Thymus (tissue), 11 donors: Measurements from ENCODE around the gene GGA1. TPM values are rescaled to one million over a fixed set of nuclear protein-coding genes. Genes with fewer than 3 reads are reported as not detected.

Source experiments
- DNase-seq, 9 donors: peaks; one replicate each; pipeline ENCODE4 v3.0.0-alpha.2; 2013; ENCODE audit warnings: low spot score in 9 of 9, low read depth in 6 of 9, missing footprints in 1 of 9
- H3K27ac ChIP-seq, 2 donors: one replicate each; pipeline ENCODE4 v1.5.1; 2013; ENCODE audit warnings: control low read depth in 1 of 2, low read depth in 1 of 2, low read length in 1 of 2, mild to moderate bottlenecking in 1 of 2, moderate library complexity in 1 of 2
- H3K27me3 ChIP-seq, 2 donors: one replicate each; pipeline ENCODE4 v1.5.1; 2013; ENCODE audit warnings: low read length in 1 of 2; ENCODE audit not compliant: control insufficient read depth in 2 of 2, insufficient read depth in 1 of 2
- H3K36me3 ChIP-seq, 2 donors: one replicate each; pipeline ENCODE4 v1.5.1; 2013; ENCODE audit warnings: low read length in 1 of 2, mild to moderate bottlenecking in 1 of 2, moderate library complexity in 1 of 2; ENCODE audit not compliant: control insufficient read depth in 2 of 2, insufficient read depth in 2 of 2
- H3K4me1 ChIP-seq, 2 donors: one replicate each; pipeline ENCODE4 v1.5.1; 2013; ENCODE audit warnings: low read length in 2 of 2; ENCODE audit not compliant: control insufficient read depth in 2 of 2, insufficient read depth in 2 of 2
- H3K4me3 ChIP-seq, 2 donors: one replicate each; pipeline ENCODE4 v1.5.1; 2013; ENCODE audit warnings: low read length in 2 of 2, control low read depth in 1 of 2, mild to moderate bottlenecking in 1 of 2
- H3K9me3 ChIP-seq, 2 donors: one replicate each; pipeline ENCODE4 v1.5.1; 2013; ENCODE audit warnings: low read length in 1 of 2, mild to moderate bottlenecking in 1 of 2; ENCODE audit not compliant: control insufficient read depth in 2 of 2, insufficient read depth in 1 of 2
- WGBS: extraction: QIAGEN DNeasy Blood & Tissue Kit; methylation state at CpG from one replicate; pipeline ENCODE4 v1.1.7; 2013; 5-methylcytosine and 5-hydroxymethylcytosine counted together
- polyA plus RNA-seq: library from polyadenylated mRNA; stranded (reverse); fragments of 200-250 nt; gene quantifications from one replicate; pipeline ENCODE4 v1.2.3, GENCODE V29; 2013
- total RNA-seq: library from RNA; stranded (reverse); fragments of 120-200 nt; gene quantifications from one replicate; pipeline ENCODE4 v1.2.4, GENCODE V29; 2013
- donor health status: healthy.

The GGA1 gene
- total and polyA plus RNA-seq, 2 donors: 20.1 to 99.5 TPM

DNA sequence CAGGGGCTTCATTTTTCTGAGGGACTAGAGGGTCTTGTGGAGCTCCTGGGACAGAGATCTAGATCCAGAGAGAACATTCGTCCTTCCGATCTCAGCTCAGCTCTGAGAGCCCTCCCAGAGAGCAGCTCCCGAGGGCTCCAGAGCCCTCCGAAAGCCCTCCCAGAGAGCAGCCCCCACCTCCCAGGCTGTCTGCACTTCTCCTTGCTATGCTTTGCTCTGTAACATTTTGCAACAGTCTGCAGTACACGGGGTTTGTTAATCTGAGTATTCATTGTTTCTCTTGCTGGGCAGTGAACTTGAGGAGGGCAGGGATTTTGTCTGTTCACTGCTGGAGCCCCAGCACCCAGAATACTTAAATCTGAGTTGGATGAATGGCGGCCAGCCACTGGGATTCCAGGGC is 2.6 kb downstream of the GGA1 start:
- Histone ChIP-seq H3K27ac (peak overlapping the region in 1 of 2 donors; percentile 59), H3K4me3 (no peak overlapping the region), H3K9me3 (peaks cover 0 to 4% of the 10 kb centered on the region in 2 donors), H3K36me3 (peaks cover 19 to 21% of the 10 kb centered on the region in 2 donors), H3K4me1 (peaks cover 13 to 50% of the 10 kb centered on the region in 2 donors), H3K27me3 (peaks cover 0 to 3% of the 10 kb centered on the region in 2 donors)
- WGBS: 95% methylated on average over 6 of the region's 6 CpGs
- no peak for DNase-seq

DNA sequence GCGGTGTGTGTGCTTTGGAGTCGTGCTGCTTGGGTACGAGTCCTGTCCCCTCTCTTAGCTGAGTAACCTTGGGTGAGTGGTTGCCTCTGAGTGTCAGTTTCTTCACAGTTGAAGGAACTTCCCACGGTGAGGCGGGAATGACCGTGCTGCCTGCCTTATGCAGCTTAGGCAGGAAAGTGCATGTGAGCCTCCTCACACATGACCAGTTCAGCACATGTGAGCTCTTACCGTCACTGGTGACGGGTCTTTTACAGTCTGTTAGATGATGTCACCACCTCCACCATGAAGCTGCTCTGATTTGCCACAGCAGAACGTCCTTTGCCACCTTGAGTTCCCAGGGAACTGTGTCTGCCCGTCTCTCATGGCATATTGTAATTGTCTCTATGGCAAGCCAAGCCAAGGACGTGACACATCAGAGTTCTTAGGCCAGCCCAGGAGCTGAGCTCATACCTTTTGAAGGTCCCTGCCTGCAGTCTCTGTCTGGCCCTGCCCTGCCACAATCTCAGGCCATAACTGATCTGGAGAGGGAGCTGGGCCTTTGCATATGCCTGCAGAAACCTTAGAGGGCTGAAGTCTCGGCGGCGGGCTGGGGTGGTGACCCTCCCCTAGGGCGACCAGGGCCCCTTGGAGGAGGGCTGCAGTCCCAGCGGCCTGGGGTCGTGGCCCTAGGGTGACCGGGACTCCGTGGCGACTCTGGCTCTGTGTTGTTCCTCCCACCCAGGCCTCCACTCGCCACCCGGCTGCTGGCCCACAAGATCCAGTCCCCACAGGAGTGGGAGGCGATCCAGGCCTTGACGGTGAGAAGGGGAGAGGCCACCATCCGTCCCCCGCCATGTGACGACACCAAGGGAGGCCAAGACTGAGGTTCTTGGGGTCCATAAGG is 7.8 kb downstream of the GGA1 start:
- DNase-seq: no peak
- 97% methylated on average over 27 of the region's 27 CpGs for WGBS
- Histone ChIP-seq H3K4me1 (peaks cover 0 to 12% of the 10 kb centered on the region in 2 donors), H3K36me3 (peaks cover 66% of the 10 kb centered on the region in 2 donors), H3K27me3 (no peaks in the 10 kb centered on the region), H3K9me3 (peaks cover 0 to 4% of the 10 kb centered on the region in 2 donors), H3K27ac (no peak overlapping the region), H3K4me3 (no peak overlapping the region)

DNA sequence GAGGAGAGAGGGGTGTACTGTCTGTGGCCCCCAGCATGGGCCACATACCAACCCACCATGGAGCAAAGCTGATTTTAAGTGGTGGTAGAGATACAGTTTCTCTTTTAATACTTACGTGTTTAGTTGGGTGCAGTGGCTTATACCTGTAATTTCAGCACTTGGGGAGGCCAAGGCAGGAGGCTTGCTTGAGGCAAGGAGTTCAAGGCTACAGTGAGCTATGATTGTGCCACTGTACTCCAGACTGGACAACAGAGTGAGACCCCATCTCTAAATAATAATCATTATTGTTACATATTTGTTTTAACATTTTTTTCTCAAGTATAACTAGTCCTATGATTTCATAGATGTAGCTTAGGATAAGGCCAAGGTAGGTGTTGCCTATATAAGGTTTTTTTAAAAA is 8.8 kb downstream of the GGA1 start:
- Histone ChIP-seq H3K27ac (no peak overlapping the region), H3K9me3 (peaks cover 0 to 4% of the 10 kb centered on the region in 2 donors), H3K4me3 (no peak overlapping the region), H3K4me1 (peaks cover 0 to 10% of the 10 kb centered on the region in 2 donors), H3K27me3 (no peaks in the 10 kb centered on the region), H3K36me3 (peaks cover 69 to 70% of the 10 kb centered on the region in 2 donors)
- WGBS: 100% methylated on average over 1 of the region's 1 CpG
- no peak for DNase-seq

- DNase-seq: no peak
- peaks cover 0 to 6% of the 10 kb centered on the region in 2 donors for H3K4me1 ChIP-seq
- H3K27me3 ChIP-seq: no peaks in the 10 kb centered on the region
- H3K27ac ChIP-seq: no peak overlapping the region
- peaks cover 71 to 74% of the 10 kb centered on the region in 2 donors for H3K36me3 ChIP-seq
- no peak overlapping the region for H3K4me3 ChIP-seq
- WGBS: 94% methylated on average over 14 of the region's 14 CpGs
- peaks cover 0 to 4% of the 10 kb centered on the region in 2 donors for H3K9me3 ChIP-seq
Measured at GRCh38 chr22:37618072-37618656, 9.5 kb downstream of the GGA1 start.

DNA sequence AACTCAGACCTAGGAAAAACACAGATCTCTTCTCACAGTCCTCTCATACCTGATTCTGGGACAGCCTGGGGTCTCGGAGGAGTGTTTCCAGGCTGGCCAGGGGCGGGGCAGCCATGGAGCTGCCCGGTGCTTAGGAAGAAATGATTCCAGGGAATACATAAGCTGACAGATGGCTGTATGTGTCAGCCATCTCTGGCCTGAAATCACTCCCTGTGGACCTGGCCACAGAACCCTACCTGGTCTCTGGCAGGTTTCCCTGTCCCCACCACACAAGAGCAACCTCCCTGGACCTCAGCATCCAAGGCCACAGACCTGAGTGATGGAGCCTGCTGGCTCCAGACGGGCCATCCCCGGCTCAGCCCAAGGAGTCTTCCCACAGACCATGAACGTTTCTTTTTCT is 10.0 kb downstream of the GGA1 start:
- WGBS: 95% methylated on average over 6 of the region's 6 CpGs
- Histone ChIP-seq H3K27me3 (no peaks in the 10 kb centered on the region), H3K36me3 (peaks cover 74 to 75% of the 10 kb centered on the region in 2 donors), H3K4me3 (no peak overlapping the region), H3K27ac (no peak overlapping the region), H3K4me1 (peaks cover 0 to 10% of the 10 kb centered on the region in 2 donors), H3K9me3 (peaks cover 0 to 6% of the 10 kb centered on the region in 2 donors)
- no peak for DNase-seq

GRCh38 chr22:37619991-37620390 is 11.4 kb downstream of the GGA1 start:
- WGBS: 98% methylated on average over 7 of the region's 7 CpGs
- peaks cover 66 to 76% of the 10 kb centered on the region in 2 donors for H3K36me3 ChIP-seq
- no peak for DNase-seq
- peaks cover under 1 to 19% of the 10 kb centered on the region in 2 donors for H3K4me1 ChIP-seq
- H3K4me3 ChIP-seq: no peak overlapping the region
- H3K27ac ChIP-seq: no peak overlapping the region
- H3K27me3 ChIP-seq: no peaks in the 10 kb centered on the region
- H3K9me3 ChIP-seq: peaks cover 0 to 5% of the 10 kb centered on the region in 2 donors

GRCh38 chr22:37621352-37621860 is 12.8 kb downstream of the GGA1 start:
- H3K9me3 ChIP-seq: peaks cover 0 to 5% of the 10 kb centered on the region in 2 donors
- peaks cover 63 to 79% of the 10 kb centered on the region in 2 donors for H3K36me3 ChIP-seq
- WGBS: 97% methylated on average over 12 of the region's 12 CpGs
- H3K4me3 ChIP-seq: no peak overlapping the region
- H3K27ac ChIP-seq: no peak overlapping the region
- H3K27me3 ChIP-seq: no peaks in the 10 kb centered on the region
- H3K4me1 ChIP-seq: peaks cover 11 to 33% of the 10 kb centered on the region in 2 donors
- no peak for DNase-seq

DNA sequence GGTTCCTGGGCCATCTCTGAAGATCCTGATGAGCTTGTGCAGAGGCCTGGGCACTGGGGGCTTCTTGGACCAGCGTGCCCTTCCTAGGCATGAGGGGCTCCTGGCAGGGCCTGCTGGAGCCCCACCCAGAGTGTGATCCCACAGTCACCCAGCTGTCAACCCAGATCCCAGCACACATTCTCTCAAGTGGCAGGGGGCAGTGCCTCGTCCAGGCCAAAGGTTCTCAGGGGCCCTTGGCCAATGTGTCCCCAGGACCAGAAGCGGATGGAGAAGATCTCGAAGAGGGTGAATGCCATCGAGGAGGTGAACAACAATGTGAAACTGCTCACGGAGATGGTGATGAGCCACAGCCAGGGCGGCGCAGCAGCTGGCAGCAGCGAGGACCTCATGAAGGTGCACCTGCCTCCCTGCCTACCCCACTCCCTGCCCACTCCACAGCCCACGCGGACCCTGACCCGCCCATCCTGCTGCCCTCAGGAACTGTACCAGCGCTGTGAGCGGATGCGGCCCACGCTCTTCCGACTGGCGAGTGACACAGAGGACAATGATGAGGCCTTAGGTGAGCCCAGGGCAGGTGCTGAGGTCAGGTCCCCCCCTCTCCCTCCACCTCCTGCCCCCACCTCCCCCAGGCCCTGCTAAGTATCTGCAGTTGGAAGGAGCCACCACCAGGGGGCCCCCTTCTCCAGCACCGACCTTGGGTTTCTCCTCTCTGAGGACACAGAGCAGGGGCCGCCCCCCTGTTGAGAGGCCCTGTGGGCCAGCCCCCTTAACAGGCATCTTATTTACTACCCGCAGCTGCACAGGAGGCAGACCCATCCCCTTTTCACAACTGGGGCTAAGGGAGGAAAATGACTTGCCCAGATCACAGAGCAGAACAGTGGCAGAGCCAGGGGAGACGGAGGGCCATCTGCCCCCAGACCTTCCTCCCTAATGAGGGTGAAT is 14.7 kb downstream of the GGA1 start:
- 72% methylated on average over 22 of the region's 22 CpGs for WGBS
- no peak overlapping the region for H3K4me3 ChIP-seq
- peaks cover 30 to 52% of the 10 kb centered on the region in 2 donors for H3K4me1 ChIP-seq
- peaks cover 0 to 5% of the 10 kb centered on the region in 2 donors for H3K9me3 ChIP-seq
- H3K27ac ChIP-seq: peak overlapping the region in 1 of 2 donors; percentile 34
- no peaks in the 10 kb centered on the region for H3K27me3 ChIP-seq
- peak in 4 of 9 donors; percentile 65 to 87 (median 76) for DNase-seq
- peaks cover 47 to 73% of the 10 kb centered on the region in 2 donors for H3K36me3 ChIP-seq
